SK-N-SH treated with all-trans-retinoic acid at 6 μM for 48 hours (cell line): ENCODE data around the gene RASL12.

Experiments
- ATAC-seq: fragments of 200-7000 bp; cut with Tn5 transposase; 3 replicates; pipeline ENCODE4 v1.9.1; 2020; ENCODE audit warnings: mild to moderate bottlenecking, moderate library complexity
- ARNTL ChIP-seq: fragments of 450-650 bp; formaldehyde crosslinking; IDR thresholded peaks from 2 replicates; pipeline ENCODE4 v1.5.0; 2020; ENCODE audit warnings: low read depth, mild to moderate bottlenecking, moderate library complexity, borderline replicate concordance
- BACH2 ChIP-seq: fragments of 250-450 bp; sonication (Bioruptor Pico); IDR thresholded peaks from 2 replicates; pipeline ENCODE4 v1.9.0; 2021; ENCODE audit warnings: mild to moderate bottlenecking, borderline replicate concordance
- CSDC2 ChIP-seq: fragments of 250-450 bp; sonication (Bioruptor Pico); IDR thresholded peaks from 2 replicates; pipeline ENCODE4 v1.5.0; 2020; ENCODE audit warnings: mild to moderate bottlenecking, moderate library complexity
- CSRNP3 ChIP-seq: fragments of 250-450 bp; sonication (Bioruptor Pico); IDR thresholded peaks from 2 replicates; pipeline ENCODE4 v1.5.1; 2021; ENCODE audit warnings: mild to moderate bottlenecking, moderate library complexity
- ESRRG ChIP-seq: fragments of 250-450 bp; sonication (Bioruptor Pico); IDR thresholded peaks from 2 replicates; pipeline ENCODE4 v1.6.1; 2021; ENCODE audit warnings: mild to moderate bottlenecking
- GLIS3 ChIP-seq: fragments of 250-450 bp; sonication (Bioruptor Pico); IDR thresholded peaks from 2 replicates; pipeline ENCODE4 v1.5.0; 2020; ENCODE audit warnings: mild to moderate bottlenecking, moderate library complexity
- ISL1 ChIP-seq: fragments of 250-450 bp; sonication (Bioruptor Pico); IDR thresholded peaks from 2 replicates; pipeline ENCODE4 v2.1.2; 2022; ENCODE audit warnings: mild to moderate bottlenecking, moderate library complexity
- OSR1 ChIP-seq: fragments of 250-450 bp; sonication (Bioruptor Pico); IDR thresholded peaks from 2 replicates; pipeline ENCODE4 v1.8.0; 2022; ENCODE audit warnings: moderate library complexity, mild to moderate bottlenecking, inconsistent platforms
- PATZ1 ChIP-seq: fragments of 250-450 bp; sonication (Bioruptor Pico); IDR thresholded peaks from 2 replicates; pipeline ENCODE4 v1.8.0; 2020; ENCODE audit warnings: mild to moderate bottlenecking, moderate library complexity, borderline replicate concordance
- POU6F1 ChIP-seq: fragments of 250-450 bp; sonication (Bioruptor Pico); IDR thresholded peaks from 2 replicates; pipeline ENCODE4 v1.8.0; 2021; ENCODE audit warnings: low read depth, mild to moderate bottlenecking, moderate library complexity, borderline replicate concordance
- PPARA ChIP-seq: fragments of 250-450 bp; sonication (Bioruptor Pico); IDR thresholded peaks from 2 replicates; pipeline ENCODE4 v1.5.0; 2020; ENCODE audit warnings: mild to moderate bottlenecking, borderline replicate concordance
- RARB ChIP-seq: fragments of 250-450 bp; sonication (Bioruptor Pico); IDR thresholded peaks from 2 replicates; pipeline ENCODE4 v1.8.0; 2021; ENCODE audit warnings: mild to moderate bottlenecking, moderate library complexity
- SNAI2 ChIP-seq: fragments of 250-450 bp; sonication (Bioruptor Pico); IDR thresholded peaks from 2 replicates; pipeline ENCODE4 v1.5.0; 2020; ENCODE audit warnings: mild to moderate bottlenecking, moderate library complexity
- TCF4 ChIP-seq: fragments of 250-450 bp; sonication (Bioruptor Pico); IDR thresholded peaks from 2 replicates; pipeline ENCODE4 v1.8.0; 2021; ENCODE audit warnings: mild to moderate bottlenecking, moderate library complexity, borderline replicate concordance
- TOX ChIP-seq: fragments of 250-450 bp; sonication (Bioruptor Pico); IDR thresholded peaks from 2 replicates; pipeline ENCODE4 v1.8.0; 2021; ENCODE audit warnings: mild to moderate bottlenecking, moderate library complexity, borderline replicate concordance
- TSHZ2 ChIP-seq: fragments of 250-450 bp; sonication (Bioruptor Pico); IDR thresholded peaks from 2 replicates; pipeline ENCODE4 v1.5.0; 2020; ENCODE audit warnings: mild to moderate bottlenecking, moderate library complexity
- ZC3H10 ChIP-seq: fragments of 250-450 bp; sonication (Bioruptor Pico); IDR thresholded peaks from 2 replicates; pipeline ENCODE4 v1.5.1; 2021; ENCODE audit warnings: mild to moderate bottlenecking, moderate library complexity
- ZFP3 ChIP-seq: fragments of 250-450 bp; sonication (Bioruptor Pico); IDR thresholded peaks from 2 replicates; pipeline ENCODE4 v1.5.0; 2020; ENCODE audit warnings: mild to moderate bottlenecking, moderate library complexity
- ZFP30 ChIP-seq: fragments of 450-650 bp; formaldehyde crosslinking; IDR thresholded peaks from 2 replicates; pipeline ENCODE4 v1.5.0; 2022; ENCODE audit warnings: mild to moderate bottlenecking, moderate library complexity
- ZNF565 ChIP-seq: fragments of 450-650 bp; formaldehyde crosslinking; conservative IDR thresholded peaks from 2 replicates; pipeline ENCODE4 v1.5.0; 2020; ENCODE audit warnings: low read depth, mild to moderate bottlenecking, moderate library complexity
- ZNF70 ChIP-seq: fragments of 450-650 bp; formaldehyde crosslinking; IDR thresholded peaks from 2 replicates; pipeline ENCODE4 v1.5.0; 2020; ENCODE audit warnings: mild to moderate bottlenecking, moderate library complexity
- ZNF8 ChIP-seq: fragments of 450-650 bp; formaldehyde crosslinking; IDR thresholded peaks from 2 replicates; pipeline ENCODE4 v1.5.0; 2020; ENCODE audit warnings: mild to moderate bottlenecking, moderate library complexity
- TF ChIP-seq, protein P1 (sequence below): fragments of 250-450 bp; sonication (Bioruptor Pico); IDR thresholded peaks from 2 replicates; pipeline ENCODE4 v1.5.1; 2020; ENCODE audit warnings: low read depth, mild to moderate bottlenecking, moderate library complexity

Gene RASL12

GRCh38 chr15:65081758-65082157 lies 14.0 kb upstream of the RASL12 start (continued):
- TF ChIP-seq TCF4 (CRISPR knock-in tag) (no peak), ZC3H10 (CRISPR knock-in tag) (no peak), TOX (CRISPR knock-in tag) (no peak), ZNF8 (CRISPR knock-in tag) (no peak)

DNA sequence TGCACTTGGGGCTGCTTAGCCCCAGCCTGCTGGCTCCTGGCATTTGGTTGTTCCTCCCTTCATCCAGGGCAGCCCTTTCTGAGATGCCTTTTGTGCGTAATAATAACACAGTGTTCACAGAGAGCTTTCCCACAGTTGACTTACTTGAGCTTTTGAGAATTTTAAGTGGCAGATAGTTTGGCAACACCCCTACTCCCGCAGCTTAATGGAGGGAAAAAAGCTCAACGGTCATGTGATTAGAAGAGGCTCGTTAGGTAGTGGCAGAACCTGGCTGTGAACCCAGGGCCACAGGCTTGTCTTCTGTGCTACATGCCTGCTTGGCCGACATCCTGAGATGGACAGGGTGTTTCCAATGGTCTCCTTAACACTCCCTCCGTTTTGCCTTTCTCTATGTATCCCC lies 13.5 kb upstream of the RASL12 start:
- no peak for TF ChIP-seq TOX (CRISPR knock-in tag)
- TF ChIP-seq BACH2 (CRISPR knock-in tag): no peak
- TF ChIP-seq GLIS3 (CRISPR knock-in tag): no peak
- no peak for TF ChIP-seq OSR1 (CRISPR knock-in tag)
- no peak for TF ChIP-seq CSDC2 (CRISPR knock-in tag)
- TF ChIP-seq ZFP30 (CRISPR knock-in tag): no peak
- no peak for TF ChIP-seq TSHZ2 (CRISPR knock-in tag)
- TF ChIP-seq ZC3H10 (CRISPR knock-in tag): no peak
- TF ChIP-seq ISL1 (CRISPR knock-in tag): no peak
- TF ChIP-seq CSRNP3: no peak
- TF ChIP-seq POU6F1 (CRISPR knock-in tag): no peak
- no peak for TF ChIP-seq TCF4 (CRISPR knock-in tag)
- TF ChIP-seq ZFP3 (CRISPR knock-in tag): no peak
- no peak for TF ChIP-seq RARB (CRISPR knock-in tag)
- TF ChIP-seq, protein P1, sequence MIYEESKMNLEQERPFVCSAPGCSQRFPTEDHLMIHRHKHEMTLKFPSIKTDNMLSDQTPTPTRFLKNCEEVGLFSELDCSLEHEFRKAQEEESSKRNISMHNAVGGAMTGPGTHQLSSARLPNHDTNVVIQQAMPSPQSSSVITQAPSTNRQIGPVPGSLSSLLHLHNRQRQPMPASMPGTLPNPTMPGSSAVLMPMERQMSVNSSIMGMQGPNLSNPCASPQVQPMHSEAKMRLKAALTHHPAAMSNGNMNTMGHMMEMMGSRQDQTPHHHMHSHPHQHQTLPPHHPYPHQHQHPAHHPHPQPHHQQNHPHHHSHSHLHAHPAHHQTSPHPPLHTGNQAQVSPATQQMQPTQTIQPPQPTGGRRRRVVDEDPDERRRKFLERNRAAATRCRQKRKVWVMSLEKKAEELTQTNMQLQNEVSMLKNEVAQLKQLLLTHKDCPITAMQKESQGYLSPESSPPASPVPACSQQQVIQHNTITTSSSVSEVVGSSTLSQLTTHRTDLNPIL (CRISPR knock-in tag): no peak
- no peak for ATAC-seq

GRCh38 chr15:65079580-65079979 lies 11.8 kb upstream of the RASL12 start:
- ATAC-seq: no peak
- TF ChIP-seq OSR1 (CRISPR knock-in tag): no peak
- TF ChIP-seq ZNF70 (CRISPR knock-in tag): no peak
- TF ChIP-seq ARNTL (CRISPR knock-in tag): no peak
- TF ChIP-seq PPARA (CRISPR knock-in tag): no peak
- TF ChIP-seq CSDC2 (CRISPR knock-in tag): no peak

- peak; percentile 77 for ATAC-seq
- TF ChIP-seq ISL1 (CRISPR knock-in tag): no peak
- TF ChIP-seq OSR1 (CRISPR knock-in tag): no peak
- no peak for TF ChIP-seq ZNF70 (CRISPR knock-in tag)
- no peak for TF ChIP-seq ZNF565 (CRISPR knock-in tag)
- no peak for TF ChIP-seq GLIS3 (CRISPR knock-in tag)
- TF ChIP-seq RARB (CRISPR knock-in tag): no peak
- no peak for TF ChIP-seq ESRRG (CRISPR knock-in tag)
- no peak for TF ChIP-seq ZFP3 (CRISPR knock-in tag)
- no peak for TF ChIP-seq PPARA (CRISPR knock-in tag)
- no peak for TF ChIP-seq SNAI2 (CRISPR knock-in tag)
- TF ChIP-seq PATZ1: no peak
- no peak for TF ChIP-seq BACH2 (CRISPR knock-in tag)
- no peak for TF ChIP-seq CSRNP3
These were observed 10.2 kb upstream of the RASL12 start for GRCh38 chr15:65077981-65078352.
